GM21717 (cell line): ENCODE measurements around the gene C5AR1.
"Not testable (repeated sequence)": the region's sequence is repeated elsewhere in the genome, so short reads cannot be mapped to it uniquely, and the experiment has no call there.

ENCODE experiments used
- ATAC-seq: cut with Tn5 transposase; IDR thresholded peaks from one replicate; pipeline ENCODE4 v1.9.1; 2021; ENCODE audit warnings: mild to moderate bottlenecking, moderate library complexity; ENCODE audit not compliant: unreplicated experiment

The C5AR1 gene

DNA sequence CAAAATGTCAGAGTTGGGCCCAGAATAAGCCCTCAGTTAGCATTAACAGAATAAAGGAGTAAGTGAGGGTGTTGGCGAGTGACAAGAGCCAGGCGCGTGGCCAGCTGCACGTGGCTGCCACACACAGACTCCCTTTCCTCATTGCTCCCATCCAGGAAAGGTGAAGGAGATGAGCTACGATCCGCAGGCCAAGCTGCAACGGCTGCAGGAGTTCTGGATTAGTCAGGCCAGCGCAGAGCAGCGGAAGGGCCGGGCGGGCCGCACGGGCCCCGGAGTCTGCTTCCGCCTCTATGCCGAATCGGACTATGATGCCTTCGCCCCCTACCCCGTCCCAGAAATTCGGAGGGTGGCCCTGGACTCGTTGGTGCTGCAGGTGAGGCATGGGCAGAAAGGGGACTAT, 52.7 kb downstream of the C5AR1 start:
- no peak for ATAC-seq

- no peak for ATAC-seq
Observed at GRCh38 chr19:47363758-47364531, 54.3 kb downstream of the C5AR1 start.

DNA sequence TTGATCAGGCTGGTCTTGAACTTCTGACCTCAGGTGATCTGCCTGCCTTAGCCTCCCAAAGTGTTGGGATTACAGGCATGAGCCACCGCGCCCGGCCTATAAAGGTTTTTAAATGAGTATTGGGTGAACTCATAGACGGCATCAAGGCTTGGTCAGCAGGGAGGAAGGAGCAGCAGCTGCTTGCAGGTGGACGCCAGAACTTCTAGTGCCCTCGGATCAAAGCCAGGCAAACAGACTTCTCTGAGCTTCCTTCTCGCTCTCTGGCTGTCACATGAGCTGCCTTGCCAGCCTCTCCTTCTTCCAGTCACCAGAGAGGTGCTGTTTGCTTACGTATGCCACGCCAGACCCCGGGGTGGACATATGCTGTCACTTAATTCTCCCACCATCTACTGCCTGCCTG, 55.8 kb downstream of the C5AR1 start:
- ATAC-seq: not testable (repeated sequence)

DNA sequence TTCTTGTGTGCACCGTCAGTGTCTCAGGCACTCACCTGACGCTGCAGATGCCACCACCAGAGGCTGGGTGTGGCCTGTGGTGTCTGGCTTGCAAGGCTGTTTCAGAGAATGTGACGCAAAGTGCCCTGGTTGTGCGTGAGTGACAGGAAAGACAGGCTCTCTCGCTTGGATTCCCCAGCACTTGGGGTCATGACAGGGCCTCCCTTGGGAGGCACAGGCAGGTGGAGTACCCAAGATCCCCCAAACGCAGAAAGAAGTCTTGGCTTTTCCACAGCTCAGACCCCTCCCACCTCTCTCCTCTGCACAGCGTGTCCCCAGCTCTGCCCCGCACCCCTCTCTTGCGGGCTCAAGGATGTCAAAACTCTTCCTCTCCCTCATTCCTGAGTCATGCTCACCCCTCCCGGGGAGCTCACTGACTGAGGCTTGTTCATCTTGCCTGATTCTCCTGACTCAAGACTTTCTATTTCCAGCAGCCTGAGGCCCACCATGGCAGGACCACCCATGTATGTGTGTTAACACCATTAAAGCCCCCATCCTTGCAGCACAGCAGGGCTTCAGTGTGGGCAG, 60.5 kb downstream of the C5AR1 start:
- ATAC-seq: no peak

DNA sequence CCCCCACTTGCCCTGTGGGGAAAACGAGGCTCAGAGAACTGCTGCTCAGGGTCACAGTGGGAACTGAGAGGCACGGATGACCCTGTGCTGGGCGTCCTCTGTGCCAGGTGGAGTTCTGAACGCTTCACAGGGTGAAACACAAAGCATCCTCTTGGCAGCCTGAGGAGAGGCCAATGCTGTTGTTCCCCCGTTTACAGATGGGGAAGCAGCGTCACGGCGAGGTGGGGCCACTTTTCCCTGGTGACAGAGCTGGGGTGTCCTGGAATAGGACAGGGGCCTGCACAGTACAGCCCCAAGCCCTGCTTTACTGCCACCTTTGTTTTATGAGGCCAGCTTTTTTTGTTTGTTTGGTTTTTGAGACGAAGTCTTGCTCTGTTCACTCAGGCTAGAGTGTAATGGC, 61.6 kb downstream of the C5AR1 start:
- ATAC-seq: no peak
